T-helper 2 cell treated with Interferon-gamma antibody and Interleukin-4, amounts not matched to agents 100 ng/mL and 5 ng/mL, for 36 hours (primary cell): ENCODE measurements around the gene PDE10A. TPM values are rescaled to one million over a fixed set of nuclear protein-coding genes. Genes with fewer than 3 reads are reported as not detected.

Experiments
- intact Hi-C: fragments of 100-400 bp; cut with micrococcal nuclease; formaldehyde crosslinking; loops from one replicate; pipeline ENCODE4 v1.15.1; 2023
- total RNA-seq: library from RNA; stranded (reverse); gene quantifications from 2 replicates; pipeline ENCODE4 v1.2.3, GENCODE V29; 2022

The PDE10A gene
- total RNA-seq, 1 donor from 2014 or later: not detected

DNA sequence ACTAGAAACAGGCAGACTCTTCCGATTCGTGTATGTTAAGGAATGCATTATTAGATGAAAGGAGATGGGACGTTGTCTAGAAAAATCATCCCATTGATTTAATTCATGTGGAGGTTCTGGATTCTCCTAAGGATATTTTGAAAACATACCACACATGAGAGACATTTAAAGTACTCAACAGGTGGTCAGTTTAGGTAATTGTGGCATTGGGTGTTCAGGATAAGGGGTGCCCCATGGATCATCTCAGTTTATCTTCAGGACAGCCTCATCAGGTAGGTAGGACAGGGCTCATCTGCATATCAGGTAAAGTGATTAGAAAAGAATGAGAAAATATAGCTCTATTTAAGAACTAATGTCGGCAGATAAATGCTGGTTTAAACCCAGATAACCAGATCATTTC, 15.9 kb upstream of the PDE10A start:
- intact Hi-C loops: no loop called here

DNA sequence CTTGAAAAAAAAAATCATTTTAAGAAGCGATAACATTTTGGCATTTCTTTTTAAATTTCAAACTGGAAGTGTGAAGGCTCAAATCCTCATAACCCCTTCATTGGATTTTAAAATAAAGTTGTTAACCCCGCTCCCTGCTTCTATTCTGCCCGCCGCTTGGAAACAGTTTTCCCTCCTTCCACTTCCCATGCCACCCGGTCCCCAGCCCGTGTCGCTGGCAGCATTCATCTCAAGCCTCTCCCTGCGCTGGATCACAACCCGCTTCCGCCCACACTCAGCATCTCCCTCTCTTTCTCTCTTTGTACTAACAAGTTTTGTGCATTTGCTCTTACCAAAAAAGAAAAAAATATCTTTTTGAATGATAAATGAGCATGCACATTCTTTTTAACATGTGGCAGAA, 15.4 kb upstream of the PDE10A start:
- intact Hi-C loops: no loop called here

DNA sequence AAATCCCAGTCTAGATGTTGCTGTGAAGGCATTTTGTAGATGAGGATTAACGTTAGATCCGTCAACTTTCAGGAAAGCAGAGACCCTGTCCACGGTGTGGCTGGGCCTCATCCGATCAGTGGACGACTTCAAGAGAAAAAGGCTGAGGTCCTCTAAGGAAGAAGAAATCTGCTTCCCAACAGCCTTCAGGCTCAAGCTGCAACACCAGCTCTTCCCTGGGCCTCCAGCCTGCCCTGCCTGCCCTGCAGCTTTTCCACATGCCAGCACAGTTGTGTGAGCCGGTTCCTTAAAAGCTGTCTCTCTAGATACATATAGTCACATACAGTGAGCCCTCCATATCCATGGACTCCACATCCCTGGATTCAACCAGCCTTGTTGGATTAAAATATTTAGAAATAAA, 14.1 kb upstream of the PDE10A start:
- intact Hi-C loops: no loop called here

DNA sequence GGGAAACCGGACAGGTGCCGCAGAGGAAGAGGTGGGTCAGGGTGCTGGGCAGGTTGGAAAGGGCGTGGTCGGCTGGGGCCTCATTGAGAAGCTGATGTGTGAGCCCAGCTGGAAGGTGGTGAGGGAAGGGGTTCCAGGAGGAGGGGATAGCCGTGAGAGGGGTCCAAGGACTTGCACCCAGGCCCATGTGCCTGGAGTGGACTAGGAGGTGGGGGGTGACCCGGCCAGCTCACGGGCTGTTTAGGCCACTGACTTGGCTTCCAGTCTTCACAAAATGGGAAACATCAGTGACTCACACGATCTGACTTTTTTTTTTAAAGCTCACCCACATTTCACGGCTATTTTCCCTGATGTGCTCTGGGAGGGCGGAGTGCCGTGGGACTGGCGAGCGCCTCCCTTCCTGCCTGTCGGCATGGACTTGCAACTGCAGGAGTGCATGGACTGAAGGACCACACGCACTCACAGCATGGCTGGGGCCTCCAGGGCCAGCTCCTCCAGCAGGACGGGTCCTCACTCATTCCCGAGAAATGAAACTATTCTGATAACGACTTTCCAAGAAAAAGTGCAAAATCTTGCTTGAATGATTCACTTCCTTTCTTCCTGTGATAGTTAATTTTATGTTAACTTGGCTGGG, 13.5 kb upstream of the PDE10A start:
- intact Hi-C loops: no loop called here

DNA sequence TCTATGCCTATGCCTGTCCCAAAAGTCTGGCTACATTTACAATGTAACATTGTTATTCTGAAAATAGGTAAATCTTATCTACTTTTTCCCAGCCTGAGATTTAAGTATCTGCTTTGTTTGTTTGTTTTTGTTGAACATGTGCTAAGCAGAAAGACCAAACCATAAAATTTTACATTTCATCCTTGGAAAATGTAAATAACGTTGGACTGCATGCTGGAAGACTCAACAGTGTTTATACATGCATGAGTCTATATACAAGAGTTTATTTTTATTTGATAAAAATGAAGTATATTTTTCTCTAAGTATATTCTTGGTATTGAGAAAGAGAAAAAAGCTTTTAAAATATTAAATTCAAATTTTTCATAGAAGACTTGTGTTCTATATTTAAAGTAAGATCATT, 12.1 kb upstream of the PDE10A start:
- intact Hi-C loops: no loop called here

DNA sequence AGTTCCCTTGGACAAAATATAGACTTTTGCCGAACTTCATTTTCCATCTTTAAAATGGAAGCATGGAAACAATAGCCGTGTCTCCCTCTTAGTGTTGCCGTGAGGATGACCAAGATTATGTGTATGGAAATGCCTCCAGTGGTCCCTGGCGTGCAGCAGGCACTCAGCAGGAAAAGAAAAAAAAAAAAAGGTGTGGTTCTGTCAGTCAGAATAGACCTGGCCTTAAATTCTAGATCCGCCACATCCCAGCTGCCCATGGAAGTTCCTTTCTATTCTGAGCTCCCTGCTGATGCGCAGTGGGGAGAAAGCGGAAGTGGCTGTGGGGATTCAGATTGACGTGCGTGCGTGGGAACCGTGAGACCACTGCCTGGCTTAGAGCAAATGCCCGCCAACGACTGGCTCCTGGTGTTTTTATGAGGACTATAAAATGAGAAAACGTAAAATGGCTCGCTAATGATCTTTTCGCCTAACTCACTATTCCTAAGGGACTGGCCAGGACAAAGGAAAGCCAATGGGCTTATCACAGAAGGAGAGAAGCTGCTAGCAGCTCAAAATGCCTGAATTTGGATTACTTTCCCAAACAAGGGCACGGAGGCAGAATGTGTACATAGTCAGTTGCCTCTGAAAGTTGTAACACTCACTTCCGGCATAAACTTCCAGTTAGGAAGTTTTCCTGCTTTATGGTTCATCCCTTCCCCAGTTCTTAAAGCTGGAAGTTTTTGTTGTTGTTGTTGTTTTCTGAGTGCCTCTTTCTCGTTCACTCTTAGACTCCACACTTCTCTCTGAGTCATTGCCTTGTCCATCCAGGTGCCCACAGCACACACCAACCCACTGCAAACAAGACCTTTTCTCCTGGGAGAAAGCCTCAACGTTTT, 11.4 kb upstream of the PDE10A start:
- intact Hi-C loops: no loop called here

DNA sequence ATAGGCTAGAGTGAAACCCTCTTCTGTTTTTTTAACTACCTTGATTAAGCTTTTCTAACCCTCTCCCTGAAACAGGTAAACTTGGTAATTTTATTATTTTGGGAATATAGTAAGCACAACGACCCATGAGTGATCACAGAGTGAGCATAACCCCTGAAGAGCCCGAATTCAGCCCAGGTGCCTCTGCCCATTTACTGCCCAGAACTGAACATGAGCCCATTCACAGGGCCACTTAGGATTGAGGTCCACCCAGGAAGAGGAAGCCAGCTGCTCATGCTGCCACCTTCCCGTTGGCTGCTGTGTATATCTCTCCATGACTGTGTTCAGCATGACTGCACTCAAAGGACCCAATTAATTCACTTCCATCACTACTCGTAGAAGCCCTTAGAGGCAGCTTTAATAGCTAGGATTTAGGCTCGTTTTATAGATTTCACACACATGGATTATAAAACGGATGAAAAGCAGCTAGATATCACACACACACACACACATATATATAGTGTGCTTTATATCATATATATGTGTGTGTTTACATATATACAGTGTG, 8.3 kb upstream of the PDE10A start:
- intact Hi-C loops: no loop called here

DNA sequence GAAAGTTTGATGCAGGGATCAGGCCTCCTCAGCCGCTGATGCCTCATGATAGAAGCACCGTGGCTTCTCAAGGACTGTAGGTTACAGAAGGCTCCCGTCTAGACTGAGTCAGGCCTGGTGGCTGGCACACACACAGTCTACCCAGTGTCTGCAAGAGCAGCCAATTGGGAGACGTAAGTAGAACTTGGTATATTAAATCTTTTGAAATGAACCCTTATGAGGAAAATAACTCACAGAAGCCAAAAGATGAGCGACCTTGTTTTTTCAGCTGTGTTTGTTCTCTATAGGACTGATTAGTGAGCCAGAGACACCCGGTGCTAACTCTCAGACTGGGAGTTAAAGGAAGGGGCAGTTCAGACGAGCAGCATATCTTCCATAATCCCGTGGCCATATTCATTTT, 5.9 kb upstream of the PDE10A start:
- intact Hi-C loops: no loop called here

DNA sequence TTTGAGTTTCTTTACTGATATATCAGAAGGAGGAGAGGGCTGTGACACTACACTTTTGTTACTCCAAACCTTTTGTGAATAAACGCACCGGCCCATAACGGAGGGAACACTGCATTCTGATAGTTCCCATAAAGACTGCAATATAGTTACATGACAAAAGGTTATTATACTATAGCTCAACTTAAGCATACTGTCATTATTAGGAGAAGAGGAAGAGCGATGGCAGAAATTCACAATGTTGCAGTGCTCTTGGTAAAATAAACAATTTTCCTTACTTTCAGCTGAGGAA, 2.3 kb upstream of the PDE10A start:
- intact Hi-C loops: no loop called here

DNA sequence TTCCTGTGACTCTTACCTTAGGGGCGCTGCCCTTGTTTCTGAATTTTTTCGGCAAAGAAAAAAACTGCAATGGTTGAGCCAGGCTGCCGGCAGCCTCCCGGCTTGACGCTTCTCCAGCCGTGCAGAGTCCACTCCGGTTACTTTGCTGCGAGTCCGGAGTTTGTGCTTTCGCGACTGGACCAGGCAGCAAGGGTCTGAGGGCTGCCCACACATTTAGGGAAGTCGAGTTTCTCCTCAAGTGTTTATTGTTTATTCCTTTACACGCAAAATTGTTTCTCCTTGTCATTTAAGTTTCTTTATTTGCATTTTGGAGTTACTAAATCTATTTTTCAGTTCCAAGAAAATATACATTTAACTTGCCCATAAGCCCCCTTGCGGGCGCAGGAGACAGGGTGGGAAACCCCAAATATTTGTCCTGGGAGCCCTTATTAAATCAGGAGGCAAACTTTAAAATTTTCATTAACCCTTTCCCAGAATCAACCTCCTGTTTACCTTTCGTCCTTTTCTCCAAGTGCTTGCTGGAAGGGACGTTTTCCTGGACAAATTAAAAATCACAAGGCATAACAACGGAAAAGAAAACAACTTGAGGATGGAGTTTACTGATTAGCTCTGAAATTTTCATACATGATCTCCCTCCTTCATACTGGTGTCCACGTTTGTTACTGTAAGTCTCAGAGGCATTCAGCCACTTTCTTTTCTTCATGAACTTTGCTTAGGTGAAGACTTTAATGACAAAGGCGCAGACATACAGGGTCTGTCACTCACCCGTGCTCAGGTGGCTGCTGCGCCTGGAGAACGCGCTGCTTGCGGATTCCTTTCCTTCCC, 1.7 kb upstream of the PDE10A start:
- intact Hi-C loops: loop anchor here (5.0 kb wide), 2 partner anchors 188 to 503 kb away; partner anchors contain the start of gene TBXT

DNA sequence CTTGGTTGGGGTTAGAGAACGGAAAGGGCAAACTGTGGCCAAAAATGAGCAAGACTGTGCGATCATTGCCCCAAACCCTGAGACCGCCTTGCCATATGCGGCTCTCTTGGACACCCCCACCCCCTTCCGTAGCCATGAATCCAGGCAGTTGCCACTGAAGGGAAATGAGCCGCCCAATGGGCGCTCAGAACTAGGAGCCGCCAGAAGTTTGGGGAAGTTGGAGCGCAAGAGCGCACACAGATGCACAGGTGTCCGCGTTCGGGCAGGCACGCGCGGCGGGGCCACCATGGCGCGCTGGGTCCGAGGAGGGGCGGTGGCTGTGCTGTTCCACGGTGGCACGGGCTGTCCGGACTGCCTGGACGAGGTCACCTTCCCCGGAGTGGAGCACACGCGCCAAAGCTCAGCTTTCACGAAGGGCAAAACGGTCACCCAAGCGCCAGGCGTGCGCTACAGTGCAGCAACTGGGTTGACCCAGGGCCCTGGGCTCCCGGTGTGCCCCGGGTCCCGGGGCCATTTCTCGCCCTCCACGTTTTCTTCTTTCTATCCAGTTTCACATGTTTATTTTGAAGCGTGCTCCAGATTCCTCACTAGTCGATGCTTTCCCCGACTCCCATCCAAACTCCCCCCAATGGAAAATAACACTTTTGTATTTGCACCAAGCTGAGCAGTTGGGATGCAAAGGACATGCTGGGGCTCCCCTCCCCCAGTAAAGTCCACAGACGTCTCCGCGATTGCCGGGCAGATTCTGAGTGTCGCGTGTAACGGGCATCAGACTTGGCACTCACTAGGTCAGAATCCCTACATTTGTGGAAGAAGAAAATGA, 906 bp upstream of the PDE10A start:
- intact Hi-C loops: loop anchor here (5.0 kb wide), 2 partner anchors 188 to 503 kb away; partner anchors contain the start of gene TBXT

DNA sequence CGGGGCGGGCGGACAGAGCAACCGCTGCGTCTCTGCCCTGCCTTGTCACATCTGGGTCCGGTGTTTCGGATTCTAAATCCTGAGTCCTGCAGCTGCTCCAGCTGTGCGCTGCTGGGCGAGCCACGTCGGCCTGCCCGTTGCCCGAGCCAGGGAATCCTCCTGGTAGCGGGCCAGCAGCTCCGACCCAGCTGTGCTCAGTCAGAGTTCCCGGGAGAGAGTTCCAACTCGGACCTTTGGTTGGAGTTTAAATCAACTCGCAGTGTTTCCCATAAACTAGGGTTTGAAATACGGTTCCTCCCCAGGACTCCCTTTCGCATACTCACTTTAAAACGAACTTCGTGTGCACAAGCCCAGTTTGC, 315 bp upstream of the PDE10A start:
- intact Hi-C loops: loop anchor here (5.0 kb wide), 2 partner anchors 189 to 504 kb away; partner anchors contain the start of gene TBXT

DNA sequence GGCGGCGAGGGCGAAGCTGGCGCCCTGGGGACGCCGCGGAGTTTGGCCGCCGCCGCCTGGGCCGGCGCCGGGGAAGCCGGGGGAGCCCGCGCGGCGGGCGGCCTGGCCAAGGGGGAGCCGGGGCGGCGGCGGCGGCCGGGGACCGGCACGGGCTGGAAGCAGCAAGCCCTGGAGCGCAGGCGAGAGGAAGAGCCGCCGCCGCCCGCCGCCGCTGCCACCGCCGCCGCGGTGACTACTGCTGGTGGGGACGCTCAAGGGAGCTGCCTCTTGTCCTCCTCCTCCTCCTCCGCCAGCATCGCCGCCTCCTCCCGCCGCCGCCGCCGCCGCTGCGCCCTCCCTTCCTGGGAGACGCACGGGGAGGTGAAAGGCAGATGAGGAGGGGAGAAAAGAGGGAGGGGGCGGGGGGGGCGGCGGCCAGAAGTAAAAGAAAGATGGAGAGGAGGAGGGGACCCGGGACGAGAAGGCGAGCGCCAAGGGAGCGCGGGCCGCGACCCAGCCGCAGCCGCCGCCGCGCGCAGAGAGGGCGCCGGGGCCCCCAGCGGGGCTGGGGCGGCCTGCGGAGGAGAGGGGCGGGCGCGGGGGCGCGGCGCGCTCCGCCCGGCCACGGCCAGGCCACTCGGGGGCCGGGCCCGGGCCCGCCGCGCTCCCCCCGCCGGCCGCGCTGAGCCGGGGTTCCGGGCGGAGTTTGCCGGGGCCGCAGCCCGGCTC, 846 bp downstream of the PDE10A start:
- intact Hi-C loops: loop anchor here (5.0 kb wide), 2 partner anchors 190 to 505 kb away; partner anchors contain the start of gene TBXT

DNA sequence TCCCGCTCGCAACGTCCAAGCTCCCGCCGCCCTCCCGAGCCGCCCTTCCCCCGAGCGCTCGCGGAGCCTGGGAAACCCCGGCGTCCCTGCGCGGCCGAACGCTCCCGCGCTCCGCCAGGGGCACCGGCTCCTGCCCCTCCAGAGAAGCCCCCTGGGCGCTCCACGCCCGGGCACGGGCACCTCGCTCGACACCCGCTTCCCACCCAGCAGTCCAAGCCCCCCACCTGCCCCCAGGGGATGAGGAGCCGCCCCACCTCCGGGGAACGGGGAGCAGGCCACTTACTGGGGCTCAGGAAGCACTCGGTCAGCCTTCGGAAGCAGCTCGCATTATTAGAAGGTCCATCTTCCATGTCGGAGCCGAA, 1.4 kb downstream of the PDE10A start:
- intact Hi-C loops: loop anchor here (5.0 kb wide), 2 partner anchors 191 to 506 kb away; partner anchors contain the start of gene TBXT

DNA sequence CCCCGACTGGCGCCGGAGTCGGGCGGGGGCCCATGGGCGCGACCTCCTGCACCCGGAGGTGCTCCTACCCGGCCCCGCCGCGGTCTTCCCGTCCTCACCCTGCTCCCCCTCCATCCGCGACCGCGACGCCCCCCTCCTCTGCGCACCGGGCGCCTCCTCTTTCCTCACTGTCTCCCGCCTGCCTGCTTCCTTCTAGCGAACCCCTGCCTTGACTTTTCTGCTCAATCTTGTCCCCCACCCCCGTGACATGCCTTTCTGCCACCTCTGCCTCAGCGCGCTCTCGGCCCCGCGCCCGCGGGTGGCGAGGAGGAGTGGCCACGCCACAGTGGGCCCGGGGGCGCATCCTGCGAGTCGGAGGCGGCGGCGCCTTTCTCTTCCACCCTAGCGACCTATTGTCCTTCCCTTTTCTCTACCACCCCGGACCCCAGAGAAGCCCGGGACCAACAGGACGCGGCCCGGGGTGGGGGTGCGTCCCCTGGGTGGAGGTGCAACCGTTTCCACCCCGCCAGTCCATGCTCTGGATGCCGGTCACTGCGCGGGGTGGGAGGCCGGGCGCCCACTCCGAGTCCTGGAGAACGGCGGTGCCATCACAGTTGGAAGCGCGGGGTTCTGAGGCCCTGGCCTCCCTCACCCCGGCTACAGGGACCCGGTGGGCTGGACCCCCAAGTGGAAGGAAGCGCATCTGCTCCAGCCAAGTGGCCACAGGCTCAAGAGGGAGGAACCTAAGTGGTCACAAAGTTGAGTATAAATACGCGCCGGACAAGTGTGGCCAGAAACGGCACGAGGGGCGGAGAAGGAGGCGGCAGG, 2.0 kb downstream of the PDE10A start:
- intact Hi-C loops: loop anchor here (5.0 kb wide), 2 partner anchors 191 to 506 kb away; partner anchors contain the start of gene TBXT

DNA sequence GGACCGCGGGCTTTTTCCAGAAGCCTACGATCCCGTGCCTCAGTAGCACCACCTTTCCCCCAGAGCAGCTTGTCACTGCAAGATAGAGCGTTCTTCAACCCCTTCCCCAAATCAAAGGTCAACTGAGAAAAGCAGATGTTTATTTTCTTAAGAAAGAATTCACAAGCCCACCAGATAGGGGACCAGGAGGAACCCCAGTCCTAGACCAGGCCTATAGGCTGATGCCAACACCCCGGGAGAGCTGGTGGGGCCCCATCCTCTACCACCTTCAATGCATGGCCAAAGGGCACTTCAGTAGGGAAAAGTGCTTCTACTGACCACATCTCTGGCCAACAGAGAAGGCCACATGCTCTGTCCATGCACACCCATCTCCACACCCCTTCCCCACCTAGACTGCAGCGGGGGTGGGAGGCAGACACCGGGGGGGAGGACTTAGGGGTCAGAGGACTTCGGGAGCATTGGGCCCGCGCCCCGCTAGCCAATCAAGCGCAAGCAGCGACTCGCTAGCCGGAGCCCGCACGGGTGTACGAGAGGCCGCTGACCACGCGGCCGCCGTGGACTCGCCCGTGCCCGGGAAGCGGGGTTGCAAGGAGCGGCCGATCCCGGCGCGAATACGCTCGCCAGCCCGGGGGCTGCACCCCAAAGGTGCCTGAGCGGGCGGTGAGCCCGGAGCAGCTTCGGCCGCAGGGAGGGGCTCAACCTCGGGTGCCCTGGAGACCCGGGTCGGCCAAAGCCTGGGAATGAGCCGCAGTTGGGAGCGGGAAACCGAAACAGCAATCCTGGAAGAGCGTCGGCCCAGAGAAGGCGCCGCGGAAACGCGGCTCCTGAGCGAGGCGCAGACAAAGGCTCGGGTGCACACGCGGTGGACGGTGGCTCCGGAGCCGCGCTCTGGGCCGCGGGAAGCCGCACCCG, 2.8 kb downstream of the PDE10A start:
- intact Hi-C loops: loop anchor here (5.0 kb wide), 2 partner anchors 192 to 507 kb away; partner anchors contain the start of gene TBXT

DNA sequence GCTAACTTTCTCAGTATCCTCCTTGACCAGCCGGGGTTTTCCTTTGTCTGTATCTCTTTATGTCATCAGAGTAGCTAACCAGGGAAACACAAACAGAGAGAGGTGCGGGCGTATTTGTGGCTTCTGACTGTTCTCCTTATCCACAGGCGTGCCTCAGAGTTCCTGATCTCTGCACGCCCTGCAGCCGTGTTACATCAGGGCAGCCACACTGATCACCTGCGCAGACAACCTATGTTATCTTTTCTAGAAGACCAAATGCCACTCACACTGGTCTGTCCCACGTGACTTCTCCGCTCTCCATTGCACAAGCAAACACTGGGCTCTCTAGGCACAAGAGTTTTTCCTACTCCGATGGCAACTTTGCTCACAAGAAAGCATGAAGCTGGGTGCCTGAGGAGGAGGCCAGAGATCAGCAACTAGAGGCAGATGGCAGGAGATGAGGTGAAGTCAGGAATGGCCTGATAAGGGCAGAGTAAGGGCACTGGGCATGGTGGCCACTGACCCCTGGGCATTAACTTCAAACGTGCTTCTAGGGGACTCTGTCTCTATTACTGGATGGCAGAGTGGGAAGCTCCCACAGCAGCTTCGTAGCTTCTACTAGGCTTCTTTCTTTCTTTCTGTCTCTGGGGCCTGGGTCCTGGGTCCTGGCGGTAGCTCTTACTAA, 4.5 kb downstream of the PDE10A start:
- intact Hi-C loops: no loop called here

DNA sequence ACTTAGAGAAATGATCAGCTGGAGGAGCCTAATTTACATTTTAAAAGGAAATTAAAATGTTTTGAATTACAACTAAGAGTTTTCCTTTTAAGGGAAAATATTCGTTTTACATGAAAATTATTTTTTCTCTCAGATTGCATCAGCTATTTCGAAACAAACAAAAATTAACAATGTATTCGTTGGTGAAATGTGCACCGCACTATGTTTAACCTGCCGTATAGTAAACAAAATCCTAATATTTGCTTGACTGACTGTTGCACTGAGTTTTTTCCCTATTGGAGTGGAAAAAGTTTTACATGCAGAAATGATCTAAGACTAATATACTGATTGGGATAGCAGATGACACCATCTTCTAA, 5.7 kb downstream of the PDE10A start:
- intact Hi-C loops: no loop called here
